Stimulated activated CD4-positive, alpha-beta T cell treated with anti-CD3 and anti-CD28 coated beads, Interleukin-15, amount 100 ng/mL, for 1 hour (primary cell): Measurements from ENCODE around the gene OR5AP2.
"Not testable (repeated sequence)": the region's sequence is repeated elsewhere in the genome, so short reads cannot be mapped to it uniquely, and the experiment has no call there.

Source experiments
- DNase-seq, 2 donors: peaks; one replicate each; pipeline ENCODE4 v3.0.0-alpha.2; 2020; ENCODE audit warnings: low read depth in 1 of 2, low spot score in 1 of 2

The OR5AP2 gene

GRCh38 chr11:56642339-56642738 lies at the start of gene OR5AP2:
TSS of gene OR5AP2 (minus strand) at chr11:56642439. CDS start at chr11:56642439, 0 bp downstream.
- DNase-seq: no peak

- not testable (repeated sequence) for DNase-seq
These were observed 48.9 kb upstream of the OR5AP2 start for GRCh38 chr11:56691179-56691578.

GRCh38 chr11:56688554-56689100 lies 46.4 kb upstream of the OR5AP2 start:
- no peak for DNase-seq

GRCh38 chr11:56670984-56671383 lies 28.7 kb upstream of the OR5AP2 start:
- no peak for DNase-seq

GRCh38 chr11:56663386-56663785 lies 21.1 kb upstream of the OR5AP2 start, which contains the start of gene OR5AR1:
TSS of gene OR5AR1 (plus strand) at chr11:56663686. CDS start at chr11:56663686, 0 bp downstream.
- DNase-seq: no peak

- DNase-seq: no peak
These were observed 17.5 kb upstream of the OR5AP2 start for GRCh38 chr11:56659755-56660154.

GRCh38 chr11:56637500-56637899 lies 4.7 kb downstream of the OR5AP2 start:
- DNase-seq: no peak

- DNase-seq: no peak
These were observed 5.4 kb downstream of the OR5AP2 start for GRCh38 chr11:56636861-56637260.

GRCh38 chr11:56632329-56632728 lies 9.9 kb downstream of the OR5AP2 start:
- no peak for DNase-seq

- DNase-seq: no peak
These were observed 16.3 kb downstream of the OR5AP2 start for GRCh38 chr11:56625946-56626345.

- DNase-seq: no peak
These were observed 17.6 kb downstream of the OR5AP2 start for GRCh38 chr11:56624661-56625110.

- DNase-seq: no peak
These were observed 31.1 kb downstream of the OR5AP2 start for GRCh38 chr11:56611174-56611573.

GRCh38 chr11:56592088-56592717 lies 50.0 kb downstream of the OR5AP2 start:
- not testable (repeated sequence) for DNase-seq
